HK-2 (cell line): Measurements from ENCODE around the gene DUOXA2.

ENCODE experiments used
- DNase-seq: peaks from one replicate; pipeline ENCODE4 v3.0.0-alpha.2; 2018; ENCODE audit not compliant: unreplicated experiment

DUOXA2 gene

DNA sequence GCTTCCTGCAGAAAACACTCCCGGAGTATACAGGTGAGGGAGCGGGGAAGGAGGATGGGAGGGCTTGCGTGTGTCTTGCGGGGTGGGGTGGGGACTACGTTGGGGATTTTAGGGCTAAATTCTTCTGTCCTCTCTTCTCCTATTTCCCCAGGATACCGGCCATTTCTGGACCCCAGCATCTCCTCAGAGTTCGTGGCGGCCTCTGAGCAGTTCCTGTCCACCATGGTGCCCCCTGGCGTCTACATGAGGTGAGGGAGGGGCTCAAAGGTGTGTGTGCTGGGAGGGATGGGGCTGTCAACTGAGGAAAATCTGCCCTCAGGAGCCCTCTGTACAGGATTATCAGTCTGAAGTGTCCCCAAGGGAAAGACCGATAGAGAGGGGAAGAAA lies 22.2 kb downstream of the DUOXA2 start:
- DNase-seq = no peak

DNA sequence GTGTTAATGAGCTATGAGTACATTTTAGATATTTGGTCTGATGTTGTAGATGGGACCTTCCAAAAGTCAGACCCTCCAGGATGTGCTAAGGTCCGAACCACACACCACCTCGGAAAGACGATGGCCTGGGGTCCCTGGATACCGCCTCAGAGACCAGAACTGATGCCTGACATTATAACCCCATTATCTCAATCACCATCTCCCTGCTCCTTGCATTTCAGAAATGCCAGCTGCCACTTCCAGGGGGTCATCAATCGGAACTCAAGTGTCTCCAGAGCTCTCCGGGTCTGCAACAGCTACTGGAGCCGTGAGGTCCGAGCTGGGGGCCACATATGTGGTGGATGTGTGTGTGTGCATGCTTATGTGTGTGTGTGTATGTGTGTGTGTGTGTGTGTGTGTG lies 23.6 kb downstream of the DUOXA2 start:
- DNase-seq = no peak

DNA sequence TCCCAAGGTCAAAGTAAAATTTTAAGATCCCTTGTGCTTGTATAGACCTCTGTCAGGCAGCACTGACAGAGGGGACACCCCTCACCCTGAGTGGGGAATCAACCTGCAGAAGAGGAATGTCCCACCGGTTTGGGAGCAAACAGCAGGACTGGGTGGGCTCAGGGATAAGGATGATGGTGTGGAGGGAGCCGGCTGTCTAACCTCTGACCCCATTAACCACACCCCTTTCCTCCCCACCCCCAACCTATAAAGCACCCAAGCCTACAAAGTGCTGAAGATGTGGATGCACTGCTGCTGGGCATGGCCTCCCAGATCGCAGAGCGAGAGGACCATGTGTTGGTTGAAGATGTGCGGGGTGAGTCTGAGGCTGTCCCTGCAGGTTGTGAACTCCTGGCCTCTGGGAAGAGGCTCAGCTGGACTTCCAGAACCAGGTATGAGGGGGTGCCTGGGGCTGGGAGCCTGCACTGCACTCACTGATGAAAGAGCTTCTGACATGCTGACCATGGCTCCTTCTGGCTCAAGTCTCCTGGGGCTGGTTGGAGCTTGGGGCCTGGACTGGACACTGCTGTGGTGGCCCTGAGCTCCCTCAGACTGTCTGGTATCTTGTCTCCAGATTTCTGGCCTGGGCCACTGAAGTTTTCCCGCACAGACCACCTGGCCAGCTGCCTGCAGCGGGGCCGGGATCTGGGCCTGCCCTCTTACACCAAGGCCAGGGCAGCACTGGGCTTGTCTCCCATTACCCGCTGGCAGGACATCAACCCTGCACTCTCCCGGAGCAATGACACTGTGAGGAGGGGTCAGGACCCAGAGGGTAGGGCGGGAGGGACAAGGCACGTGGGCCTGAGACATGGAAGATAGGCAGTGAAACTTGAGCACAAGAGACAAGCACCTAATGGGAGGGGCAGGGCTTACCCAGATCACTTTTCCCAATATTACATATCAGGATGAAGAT lies 25.0 kb downstream of the DUOXA2 start:
- DNase-seq = no peak

DNA sequence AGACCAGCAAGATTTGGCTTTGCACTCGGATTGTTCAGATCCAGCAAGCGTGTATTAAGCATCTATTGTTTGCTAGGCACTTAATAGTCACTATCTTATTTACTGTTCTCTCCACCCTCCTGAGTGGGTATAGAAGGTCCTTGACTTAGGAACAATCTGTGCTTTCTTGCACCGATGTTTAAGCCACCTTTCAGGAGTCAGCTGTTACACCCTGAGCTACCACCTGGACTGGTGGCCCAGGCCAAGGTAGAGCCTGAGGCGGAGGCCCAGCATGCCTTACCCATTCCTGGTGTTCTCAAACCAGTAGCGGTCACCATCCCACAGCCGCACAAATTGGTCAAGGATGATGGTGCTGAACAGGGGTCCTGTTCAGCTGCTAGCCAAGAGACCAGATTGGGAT lies 25.6 kb downstream of the DUOXA2 start:
- no peak for DNase-seq

DNA sequence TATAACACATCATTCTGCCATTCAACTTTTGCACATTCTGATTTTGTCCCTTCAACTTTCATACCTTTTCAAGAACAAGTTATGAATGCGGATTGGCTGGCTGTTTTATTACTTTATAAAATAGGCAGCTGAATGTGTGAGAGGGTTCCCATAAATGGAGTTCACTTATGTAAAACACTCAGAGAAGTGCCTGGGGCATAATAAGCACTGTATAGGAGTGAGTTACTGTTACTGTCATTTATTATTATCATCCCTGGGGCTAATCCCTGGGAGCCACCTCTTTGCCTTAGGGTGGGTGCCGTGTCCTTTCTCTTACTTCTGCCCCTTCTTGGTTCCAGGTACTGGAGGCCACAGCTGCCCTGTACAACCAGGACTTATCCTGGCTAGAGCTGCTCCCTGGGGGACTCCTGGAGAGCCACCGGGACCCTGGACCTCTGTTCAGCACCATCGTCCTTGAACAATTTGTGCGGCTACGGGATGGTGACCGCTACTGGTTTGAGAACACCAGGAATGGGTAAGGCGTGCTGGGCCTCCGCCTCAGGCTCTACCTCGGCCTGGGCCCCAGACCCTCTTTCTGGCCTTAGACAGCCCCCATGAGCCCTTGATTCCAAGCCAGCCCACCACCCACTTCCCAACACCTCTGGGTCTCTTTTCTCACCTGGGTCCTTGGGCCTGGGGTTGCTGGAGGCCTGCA lies 26.6 kb downstream of the DUOXA2 start:
- DNase-seq = no peak

DNA sequence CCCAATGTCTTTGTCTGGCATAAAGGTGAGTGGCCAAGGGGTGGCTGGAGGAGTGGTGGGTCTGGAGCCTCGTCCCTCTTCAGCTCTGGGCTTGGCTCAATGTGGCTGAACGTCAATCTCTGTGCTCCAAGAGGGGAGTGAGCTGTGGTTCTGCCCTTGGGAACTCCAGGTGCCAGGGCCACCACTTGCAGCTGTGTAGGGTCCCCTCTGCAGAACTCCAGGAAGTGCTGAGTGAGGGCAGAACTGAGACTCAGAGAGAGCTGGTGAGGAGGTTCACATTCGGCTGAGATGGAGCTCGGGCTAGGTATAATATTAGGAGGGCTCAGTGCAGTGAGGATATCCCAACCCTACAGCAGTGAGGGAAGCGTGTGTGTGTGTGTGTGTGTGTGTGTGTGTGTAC lies 27.3 kb downstream of the DUOXA2 start:
- DNase-seq = no peak

DNA sequence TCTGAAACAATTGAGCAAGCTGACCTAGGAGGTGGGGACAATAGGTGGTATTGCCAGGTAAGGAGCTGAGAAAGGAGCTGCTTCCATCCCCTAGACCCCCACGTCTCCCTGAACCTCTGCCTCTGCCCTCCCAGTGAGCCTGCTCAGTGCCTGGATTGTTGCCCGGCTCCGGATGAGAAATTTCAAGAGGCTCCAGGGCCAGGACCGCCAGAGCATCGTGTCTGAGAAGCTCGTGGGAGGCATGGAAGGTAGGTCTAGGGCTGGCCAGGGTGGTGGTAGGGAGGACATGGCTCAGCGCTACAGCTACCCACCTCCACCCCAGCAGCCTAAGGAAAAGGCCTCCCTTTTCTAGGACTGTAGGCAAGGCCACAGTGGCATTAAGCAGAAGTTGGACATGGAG lies 28.9 kb downstream of the DUOXA2 start:
- no peak for DNase-seq

DNA sequence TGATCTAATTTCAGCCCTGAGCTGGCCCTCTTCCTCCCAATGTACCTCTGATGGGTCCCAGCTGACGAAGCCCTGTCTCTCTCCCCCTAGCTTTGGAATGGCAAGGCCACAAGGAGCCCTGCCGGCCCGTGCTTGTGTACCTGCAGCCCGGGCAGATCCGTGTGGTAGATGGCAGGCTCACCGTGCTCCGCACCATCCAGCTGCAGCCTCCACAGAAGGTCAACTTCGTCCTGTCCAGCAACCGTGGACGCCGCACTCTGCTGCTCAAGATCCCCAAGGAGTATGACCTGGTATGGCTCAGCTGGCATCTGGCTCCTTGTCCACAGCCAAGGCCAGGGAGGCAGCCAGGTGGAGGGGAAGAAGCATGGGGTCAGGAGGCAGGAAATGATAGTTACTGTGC lies 29.8 kb downstream of the DUOXA2 start:
- DNase-seq = no peak

DNA sequence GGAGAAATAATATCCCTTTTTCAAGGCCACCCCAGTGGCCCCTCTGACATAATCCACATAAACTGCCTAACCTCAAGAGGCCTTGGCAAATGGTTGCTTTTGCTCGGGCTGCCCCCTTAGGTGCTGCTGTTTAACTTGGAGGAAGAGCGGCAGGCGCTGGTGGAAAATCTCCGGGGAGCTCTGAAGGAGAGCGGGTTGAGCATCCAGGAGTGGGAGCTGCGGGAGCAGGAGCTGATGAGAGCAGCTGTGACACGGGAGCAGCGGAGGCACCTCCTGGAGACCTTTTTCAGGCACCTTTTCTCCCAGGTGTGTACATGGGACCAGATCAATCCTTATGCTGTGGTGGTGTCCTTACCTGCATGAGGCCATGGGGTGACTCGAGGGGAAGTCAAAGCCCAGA lies 30.6 kb downstream of the DUOXA2 start:
- no peak for DNase-seq

DNA sequence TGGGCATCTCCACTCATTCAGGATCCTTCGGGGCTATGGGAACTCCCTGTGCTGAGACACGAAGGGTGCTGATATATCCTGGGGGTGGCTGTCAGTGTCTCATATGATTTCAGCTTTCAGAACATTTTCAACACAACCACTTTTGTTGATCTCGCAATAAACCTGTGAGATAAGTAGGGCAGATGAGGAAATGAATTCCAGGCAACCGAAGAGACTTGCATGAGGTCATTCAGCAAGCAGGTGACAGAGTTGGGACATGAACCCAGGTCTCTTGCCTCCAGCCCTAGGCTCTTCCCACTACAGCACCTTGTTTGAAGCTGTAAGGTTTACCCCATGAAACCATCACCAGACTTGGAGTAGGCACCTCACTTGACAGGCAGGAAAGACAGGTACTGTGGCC lies 32.3 kb downstream of the DUOXA2 start:
- no peak for DNase-seq

DNA sequence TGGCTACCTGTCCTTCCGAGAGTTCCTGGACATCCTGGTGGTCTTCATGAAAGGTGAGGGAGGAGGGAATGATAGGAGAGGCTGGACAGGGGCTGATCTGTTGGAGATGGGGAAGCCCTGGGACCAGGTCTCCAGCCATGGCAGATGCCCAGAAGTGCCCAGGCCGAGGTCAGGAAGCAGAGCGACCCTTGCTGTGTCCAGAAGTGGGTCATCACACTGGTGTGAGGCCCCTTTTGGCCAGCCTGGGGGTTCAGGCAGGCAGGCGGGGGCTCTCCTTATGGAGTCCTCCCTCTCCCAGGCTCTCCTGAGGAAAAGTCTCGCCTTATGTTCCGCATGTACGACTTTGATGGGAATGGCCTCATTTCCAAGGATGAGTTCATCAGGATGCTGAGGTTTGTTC lies 33.5 kb downstream of the DUOXA2 start:
- DNase-seq = no peak

DNA sequence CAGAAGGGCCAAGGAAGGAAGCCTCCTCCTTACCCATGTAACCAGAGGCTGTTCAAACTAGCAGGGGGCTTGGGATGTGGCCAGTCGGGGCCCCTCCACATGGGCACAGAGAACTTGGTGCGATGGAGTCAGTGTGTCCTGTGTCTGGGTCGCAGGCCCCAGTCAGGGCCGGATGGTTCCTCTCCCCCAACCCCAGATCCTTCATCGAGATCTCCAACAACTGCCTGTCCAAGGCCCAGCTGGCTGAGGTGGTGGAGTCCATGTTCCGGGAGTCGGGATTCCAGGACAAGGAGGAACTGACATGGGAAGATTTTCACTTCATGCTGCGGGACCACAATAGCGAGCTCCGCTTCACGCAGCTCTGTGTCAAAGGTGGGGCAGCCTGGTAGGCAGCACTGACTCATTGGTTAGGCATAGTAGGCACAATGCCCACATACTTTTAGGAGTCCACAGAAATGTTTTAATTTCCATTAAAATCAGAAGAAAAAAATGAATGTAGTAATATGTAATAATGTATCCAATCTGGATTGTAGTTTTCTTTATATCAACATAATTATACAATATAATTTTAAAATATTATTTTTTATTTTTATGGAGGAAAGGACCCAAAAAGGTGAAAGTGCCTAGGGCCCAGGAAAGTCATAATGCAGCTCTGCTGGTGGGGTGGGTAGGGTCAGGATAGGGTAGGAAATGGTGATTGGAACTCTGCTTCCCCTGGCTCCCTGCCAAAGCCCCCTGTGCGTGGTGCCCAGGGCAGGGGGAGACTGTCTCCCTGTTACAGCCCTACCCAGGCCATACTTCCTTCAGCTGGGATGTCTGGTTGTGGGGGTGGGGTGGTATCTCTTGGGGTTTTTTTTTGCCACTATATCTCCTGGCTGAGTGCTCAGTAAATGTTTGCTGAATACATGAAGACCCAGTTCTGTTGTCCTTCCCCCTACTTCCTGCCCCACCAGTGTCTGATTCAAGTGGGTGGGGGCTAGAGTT lies 34.2 kb downstream of the DUOXA2 start:
- no peak for DNase-seq

DNA sequence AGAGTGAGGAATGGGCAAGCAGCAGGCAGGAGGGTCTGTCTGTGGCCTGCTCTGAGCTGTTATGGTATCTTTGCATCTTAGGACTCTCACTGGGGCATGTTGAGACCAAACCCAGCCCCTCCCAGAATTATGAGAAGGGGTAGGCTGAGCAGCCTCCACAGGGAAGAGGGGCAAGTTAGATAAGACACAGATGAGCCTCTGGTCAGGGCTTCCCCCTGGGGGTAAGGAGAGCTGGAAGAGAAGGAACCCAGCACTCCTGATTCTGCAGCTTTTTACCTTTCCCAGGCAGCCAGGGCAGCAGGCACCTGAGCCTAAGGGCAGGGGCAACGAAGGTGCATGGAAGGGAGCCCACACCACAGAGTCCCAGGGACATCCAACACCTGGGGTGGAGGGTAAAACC lies 34.9 kb downstream of the DUOXA2 start:
- DNase-seq = no peak

DNA sequence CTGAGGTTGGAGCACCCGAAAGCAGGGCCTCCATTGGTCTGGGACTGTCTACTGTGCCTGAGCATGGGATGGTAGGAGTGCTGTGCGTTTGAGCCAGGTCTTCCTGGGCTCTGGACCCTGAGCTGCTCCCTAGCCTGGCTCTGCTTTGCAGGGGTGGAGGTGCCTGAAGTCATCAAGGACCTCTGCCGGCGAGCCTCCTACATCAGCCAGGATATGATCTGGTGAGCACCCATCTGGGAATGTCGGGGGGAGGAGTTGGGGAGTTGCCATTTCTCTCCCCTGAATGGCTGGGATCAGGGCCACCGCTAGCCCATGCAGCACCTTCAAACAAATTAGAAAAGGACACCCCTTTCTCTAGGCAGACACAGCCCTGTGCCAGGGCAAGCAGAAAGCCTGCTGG lies 36.4 kb downstream of the DUOXA2 start:
- DNase-seq = no peak

DNA sequence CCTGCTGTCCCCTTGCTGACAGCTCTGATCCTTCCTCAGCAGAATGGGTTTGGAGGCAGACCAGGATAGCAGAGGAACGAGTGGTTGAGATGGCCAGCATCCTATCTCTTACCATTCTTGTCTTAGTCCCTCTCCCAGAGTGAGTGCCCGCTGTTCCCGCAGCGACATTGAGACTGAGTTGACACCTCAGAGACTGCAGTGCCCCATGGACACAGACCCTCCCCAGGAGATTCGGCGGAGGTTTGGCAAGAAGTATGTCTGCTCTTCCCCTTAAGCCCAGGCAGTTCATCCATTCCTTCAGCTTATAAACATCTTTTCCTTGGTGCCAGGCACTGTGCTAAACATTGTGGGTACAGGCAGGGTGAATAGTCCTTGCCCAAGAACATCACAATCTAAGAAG lies 36.9 kb downstream of the DUOXA2 start:
- no peak for DNase-seq

DNA sequence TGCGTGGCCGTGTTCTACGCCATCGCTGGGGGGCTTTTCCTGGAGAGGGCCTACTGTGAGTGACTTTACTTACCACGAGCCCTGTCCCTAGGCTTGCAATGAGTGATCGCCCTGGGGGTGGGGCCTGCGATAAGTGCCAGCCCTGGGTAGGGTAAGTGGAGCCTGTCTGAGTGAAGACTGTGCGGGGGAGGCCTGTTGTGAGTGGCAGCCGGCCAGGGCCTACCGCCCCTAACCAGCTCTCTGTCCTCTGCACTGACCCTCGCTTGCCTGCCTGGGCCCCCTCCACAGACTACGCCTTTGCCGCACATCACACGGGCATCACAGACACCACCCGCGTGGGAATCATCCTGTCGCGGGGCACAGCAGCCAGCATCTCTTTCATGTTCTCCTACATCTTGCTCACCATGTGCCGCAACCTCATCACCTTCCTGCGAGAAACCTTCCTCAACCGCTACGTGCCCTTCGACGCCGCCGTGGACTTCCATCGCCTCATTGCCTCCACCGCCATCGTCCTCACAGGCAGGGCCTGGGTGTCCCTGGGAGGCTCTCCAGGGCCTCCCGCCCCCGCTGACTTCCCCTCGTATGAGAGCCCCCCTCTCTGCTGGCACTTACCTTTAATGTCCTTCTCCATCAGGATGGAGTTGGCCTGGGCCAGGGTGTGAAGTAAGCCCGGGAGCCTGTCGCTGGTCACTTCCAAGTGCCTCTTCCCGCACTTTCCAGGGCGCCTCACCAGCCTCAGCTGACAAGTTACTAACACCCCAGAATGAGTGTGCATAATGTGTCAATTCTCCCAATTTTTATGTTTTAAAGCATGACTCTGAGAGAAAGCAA lies 38.1 kb downstream of the DUOXA2 start:
- DNase-seq = no peak

DNA sequence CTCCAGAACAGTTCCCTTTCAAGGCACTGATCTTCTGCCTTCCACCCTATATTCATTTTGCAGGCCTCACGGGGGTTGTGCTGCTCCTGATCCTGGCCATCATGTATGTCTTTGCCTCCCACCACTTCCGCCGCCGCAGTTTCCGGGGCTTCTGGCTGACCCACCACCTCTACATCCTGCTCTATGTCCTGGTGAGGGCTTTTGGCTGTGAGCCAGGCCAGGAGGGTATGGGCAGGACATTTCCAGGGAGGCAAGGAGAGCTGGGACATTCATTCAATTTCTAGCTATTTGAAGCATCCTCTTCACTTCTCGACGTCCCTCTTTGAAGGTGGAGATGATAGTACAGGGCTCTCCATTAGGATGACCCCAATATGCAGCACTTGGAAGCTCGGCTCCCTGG lies 41.6 kb downstream of the DUOXA2 start:
- no peak for DNase-seq

DNA sequence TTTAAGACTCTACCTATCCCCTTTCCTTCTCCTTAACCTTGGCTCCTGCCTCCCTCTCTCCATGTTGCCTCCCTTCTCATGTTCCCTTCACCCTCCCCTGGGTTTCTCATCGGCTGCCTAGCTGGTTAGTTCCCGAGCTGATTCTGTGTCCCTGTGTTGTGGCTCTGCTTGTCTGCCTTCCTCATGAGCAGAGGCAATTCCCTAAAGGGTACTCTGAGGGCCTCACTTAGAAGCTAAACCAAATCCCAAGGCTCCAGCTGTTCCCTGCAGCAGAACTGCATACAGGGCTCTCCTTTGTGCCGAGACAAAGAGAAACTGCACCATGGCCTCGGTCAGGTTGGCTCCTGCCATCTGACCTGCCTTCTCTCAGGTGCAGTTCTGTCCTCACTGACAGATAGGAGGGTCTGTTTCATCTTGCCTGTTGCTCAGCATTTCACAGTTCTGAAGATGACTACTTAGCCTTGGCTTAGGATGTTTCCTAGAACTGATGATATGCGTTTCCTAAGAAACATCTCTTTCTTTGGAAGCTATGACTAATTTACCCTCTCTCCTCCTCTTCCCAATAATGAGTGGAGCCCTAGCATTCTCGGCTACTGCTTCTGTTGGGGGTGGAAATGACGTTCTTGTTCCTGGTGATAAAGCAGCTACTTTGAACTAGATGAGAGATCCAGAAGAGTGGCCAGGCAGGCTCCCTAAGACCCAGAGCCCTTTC lies 42.8 kb downstream of the DUOXA2 start:
- no peak for DNase-seq

DNA sequence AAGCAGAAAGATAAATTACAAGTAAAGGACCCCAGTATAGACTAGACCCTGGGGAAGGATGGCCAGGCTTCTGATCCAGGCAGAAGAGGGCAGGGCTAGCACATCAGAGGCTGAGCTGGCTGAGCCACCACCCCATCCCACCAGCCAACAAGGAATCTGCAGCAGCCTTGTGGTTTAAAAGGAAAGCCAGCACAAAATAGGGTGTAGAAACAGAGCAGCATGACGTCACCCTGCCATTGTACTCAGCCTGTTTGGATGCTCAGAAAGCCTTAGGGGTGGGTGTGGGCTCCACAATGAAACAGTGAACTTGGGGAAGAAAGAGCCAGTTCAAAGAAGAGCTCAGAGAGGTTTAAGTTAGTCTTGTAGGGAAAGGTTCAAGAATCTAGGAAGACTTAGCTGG lies 43.8 kb downstream of the DUOXA2 start:
- no peak for DNase-seq

DNA sequence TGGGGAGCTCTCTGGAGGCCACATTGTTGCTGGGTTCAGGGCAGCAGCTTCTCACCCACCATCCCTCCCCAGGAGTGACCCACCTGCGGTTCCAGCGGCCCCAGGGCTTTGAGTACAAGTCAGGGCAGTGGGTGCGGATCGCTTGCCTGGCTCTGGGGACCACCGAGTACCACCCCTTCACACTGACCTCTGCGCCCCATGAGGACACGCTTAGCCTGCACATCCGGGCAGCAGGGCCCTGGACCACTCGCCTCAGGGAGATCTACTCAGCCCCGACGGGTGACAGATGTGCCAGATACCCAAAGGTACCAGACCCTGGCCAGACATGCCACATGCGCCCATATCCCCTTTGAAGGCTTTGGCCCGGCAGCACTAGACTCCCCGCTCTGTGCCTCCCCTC lies 47.5 kb downstream of the DUOXA2 start:
- DNase-seq = no peak
